ENCODE data around the gene MDK.

DNA sequence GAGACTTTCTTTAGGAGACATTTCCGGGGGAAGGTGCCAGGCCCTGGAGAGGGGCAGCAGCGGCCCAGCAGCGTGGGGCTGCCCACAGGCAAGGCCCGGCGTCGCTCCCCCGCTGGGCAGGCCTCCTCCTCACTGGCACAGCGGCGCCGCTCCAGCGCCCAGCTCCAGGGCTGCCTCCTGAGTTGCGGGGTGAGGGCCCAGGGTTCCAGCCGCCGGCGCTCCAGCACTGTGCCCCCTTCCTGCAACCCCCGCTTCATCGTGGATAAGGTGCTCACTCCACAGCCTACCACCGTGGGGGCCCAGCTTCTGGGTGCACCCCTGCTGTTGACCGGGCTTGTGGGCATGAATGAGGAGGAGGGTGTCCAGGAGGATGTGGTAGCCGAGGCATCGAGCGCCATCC lies 15.2 kb upstream of the MDK start:
- TF ChIP-seq, protein P1, sequence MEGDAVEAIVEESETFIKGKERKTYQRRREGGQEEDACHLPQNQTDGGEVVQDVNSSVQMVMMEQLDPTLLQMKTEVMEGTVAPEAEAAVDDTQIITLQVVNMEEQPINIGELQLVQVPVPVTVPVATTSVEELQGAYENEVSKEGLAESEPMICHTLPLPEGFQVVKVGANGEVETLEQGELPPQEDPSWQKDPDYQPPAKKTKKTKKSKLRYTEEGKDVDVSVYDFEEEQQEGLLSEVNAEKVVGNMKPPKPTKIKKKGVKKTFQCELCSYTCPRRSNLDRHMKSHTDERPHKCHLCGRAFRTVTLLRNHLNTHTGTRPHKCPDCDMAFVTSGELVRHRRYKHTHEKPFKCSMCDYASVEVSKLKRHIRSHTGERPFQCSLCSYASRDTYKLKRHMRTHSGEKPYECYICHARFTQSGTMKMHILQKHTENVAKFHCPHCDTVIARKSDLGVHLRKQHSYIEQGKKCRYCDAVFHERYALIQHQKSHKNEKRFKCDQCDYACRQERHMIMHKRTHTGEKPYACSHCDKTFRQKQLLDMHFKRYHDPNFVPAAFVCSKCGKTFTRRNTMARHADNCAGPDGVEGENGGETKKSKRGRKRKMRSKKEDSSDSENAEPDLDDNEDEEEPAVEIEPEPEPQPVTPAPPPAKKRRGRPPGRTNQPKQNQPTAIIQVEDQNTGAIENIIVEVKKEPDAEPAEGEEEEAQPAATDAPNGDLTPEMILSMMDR (IDR thresholded peaks at IDR 0.05 in 8 of 11, conservative IDR thresholded peaks at IDR 0.05 in 3 of 11): no peak
- TF ChIP-seq POLR2A (IDR thresholded peaks at IDR 0.05): no peak
